ENCODE results near the gene NYAP2. TPM values are rescaled to one million over a fixed set of nuclear protein-coding genes. Genes with fewer than 3 reads are reported as not detected.

Gene NYAP2
- total RNA-seq, 2 donors from 2014 or later, result not detected

DNA sequence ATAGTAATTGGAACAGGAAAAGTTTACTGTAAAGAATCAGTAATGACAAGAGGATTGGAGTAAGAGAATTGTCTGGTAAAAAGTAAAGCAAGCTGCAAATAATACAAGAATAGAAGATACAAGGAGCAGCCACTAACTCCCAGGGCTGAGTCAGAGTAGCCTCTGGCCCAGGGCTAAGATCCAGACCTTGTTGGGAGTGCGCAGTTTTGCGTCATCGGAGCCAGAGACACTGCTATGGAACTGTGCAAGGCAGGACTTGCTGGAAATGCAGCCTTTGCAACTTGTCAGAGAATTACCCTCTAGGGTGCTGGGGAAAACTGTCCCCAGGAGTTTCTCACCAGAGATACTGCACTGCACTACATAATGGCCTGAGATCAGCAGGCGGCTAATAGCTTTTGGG lies 135.2 kb downstream of the NYAP2 start:
- no peak overlapping the region for H3K9ac ChIP-seq (ENCODE audit: extremely low read depth, low read length, poor library complexity, severe bottlenecking)
- H3K27ac Mint-ChIP-seq, result no peak overlapping the region
- H3K4me1 ChIP-seq (ENCODE audit: control insufficient read depth, insufficient read depth, low read length), result peaks cover 3% of the 10 kb centered on the region
- H3K36me3 ChIP-seq (ENCODE audit: control insufficient read depth, insufficient read depth, low read length), result no peaks in the 10 kb centered on the region
- H3K36me3 Mint-ChIP-seq (ENCODE audit: low read depth), result no peaks in the 10 kb centered on the region
- H3K27me3 Mint-ChIP-seq (ENCODE audit: insufficient read depth), result no peaks in the 10 kb centered on the region
- WGBS, 2 experiments (ENCODE audit: insufficient coverage in 1 of 2, insufficient read length in 1 of 2), result 96 to 100% methylated on average over 4 of the region's 4 CpGs
- H3K27me3 ChIP-seq (ENCODE audit: control insufficient read depth, insufficient read depth, low read length, poor library complexity, severe bottlenecking), result no peaks in the 10 kb centered on the region
- no peaks in the 10 kb centered on the region for H3K9me3 ChIP-seq (ENCODE audit: control insufficient read depth, low read length)
- DNase-seq, result no peak
- no peak overlapping the region for H3K4me3 Mint-ChIP-seq
- peaks cover 8% of the 10 kb centered on the region for H3K9me3 Mint-ChIP-seq
- no peaks in the 10 kb centered on the region for H3K4me1 Mint-ChIP-seq
- H3K4me3 ChIP-seq (ENCODE audit: low read length), result no peak overlapping the region
- TF ChIP-seq, protein P1, sequence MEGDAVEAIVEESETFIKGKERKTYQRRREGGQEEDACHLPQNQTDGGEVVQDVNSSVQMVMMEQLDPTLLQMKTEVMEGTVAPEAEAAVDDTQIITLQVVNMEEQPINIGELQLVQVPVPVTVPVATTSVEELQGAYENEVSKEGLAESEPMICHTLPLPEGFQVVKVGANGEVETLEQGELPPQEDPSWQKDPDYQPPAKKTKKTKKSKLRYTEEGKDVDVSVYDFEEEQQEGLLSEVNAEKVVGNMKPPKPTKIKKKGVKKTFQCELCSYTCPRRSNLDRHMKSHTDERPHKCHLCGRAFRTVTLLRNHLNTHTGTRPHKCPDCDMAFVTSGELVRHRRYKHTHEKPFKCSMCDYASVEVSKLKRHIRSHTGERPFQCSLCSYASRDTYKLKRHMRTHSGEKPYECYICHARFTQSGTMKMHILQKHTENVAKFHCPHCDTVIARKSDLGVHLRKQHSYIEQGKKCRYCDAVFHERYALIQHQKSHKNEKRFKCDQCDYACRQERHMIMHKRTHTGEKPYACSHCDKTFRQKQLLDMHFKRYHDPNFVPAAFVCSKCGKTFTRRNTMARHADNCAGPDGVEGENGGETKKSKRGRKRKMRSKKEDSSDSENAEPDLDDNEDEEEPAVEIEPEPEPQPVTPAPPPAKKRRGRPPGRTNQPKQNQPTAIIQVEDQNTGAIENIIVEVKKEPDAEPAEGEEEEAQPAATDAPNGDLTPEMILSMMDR (conservative IDR thresholded peaks at IDR 0.05), result no peak
- H3K27ac ChIP-seq (ENCODE audit: low read depth, low read length), result no peak overlapping the region

DNA sequence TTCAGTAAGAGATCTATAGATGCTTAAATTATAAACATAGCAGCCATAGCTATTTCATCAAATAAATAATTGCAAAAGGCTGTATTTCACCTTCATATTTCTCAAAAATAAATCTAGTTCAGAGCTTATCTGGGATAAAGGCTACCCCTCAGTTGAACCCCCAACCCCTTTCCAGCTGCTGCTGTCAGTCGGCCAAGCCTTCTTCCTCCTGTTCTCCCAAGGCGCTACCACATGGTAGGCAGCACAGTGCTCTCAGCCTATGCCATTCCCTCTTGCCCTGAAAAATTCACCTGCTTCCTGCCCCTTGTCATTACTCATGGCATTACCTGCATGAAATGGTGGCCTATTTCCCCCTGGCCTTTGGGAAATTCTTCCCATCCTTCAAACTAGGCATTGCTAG lies 136.5 kb downstream of the NYAP2 start:
- peaks cover 8% of the 10 kb centered on the region for H3K9me3 Mint-ChIP-seq
- H3K4me1 Mint-ChIP-seq, result no peaks in the 10 kb centered on the region
- H3K27ac Mint-ChIP-seq, result no peak overlapping the region
- H3K9me3 ChIP-seq (ENCODE audit: control insufficient read depth, low read length), result no peaks in the 10 kb centered on the region
- 88 to 100% methylated on average over 1 to 2 of the region's 2 CpGs for WGBS, 2 experiments (ENCODE audit: insufficient coverage in 1 of 2, insufficient read length in 1 of 2)
- no peak overlapping the region for H3K9ac ChIP-seq (ENCODE audit: extremely low read depth, low read length, poor library complexity, severe bottlenecking)
- DNase-seq, result no peak
- H3K27me3 ChIP-seq (ENCODE audit: control insufficient read depth, insufficient read depth, low read length, poor library complexity, severe bottlenecking), result no peaks in the 10 kb centered on the region
- H3K27me3 Mint-ChIP-seq (ENCODE audit: insufficient read depth), result no peaks in the 10 kb centered on the region
- H3K36me3 ChIP-seq (ENCODE audit: control insufficient read depth, insufficient read depth, low read length), result no peaks in the 10 kb centered on the region
- no peak overlapping the region for H3K27ac ChIP-seq (ENCODE audit: low read depth, low read length)
- no peaks in the 10 kb centered on the region for H3K36me3 Mint-ChIP-seq (ENCODE audit: low read depth)
- peaks cover 3% of the 10 kb centered on the region for H3K4me1 ChIP-seq (ENCODE audit: control insufficient read depth, insufficient read depth, low read length)
- H3K4me3 ChIP-seq (ENCODE audit: low read length), result no peak overlapping the region
- H3K4me3 Mint-ChIP-seq, result no peak overlapping the region
- TF ChIP-seq, protein P1 (conservative IDR thresholded peaks at IDR 0.05), result no peak

DNA sequence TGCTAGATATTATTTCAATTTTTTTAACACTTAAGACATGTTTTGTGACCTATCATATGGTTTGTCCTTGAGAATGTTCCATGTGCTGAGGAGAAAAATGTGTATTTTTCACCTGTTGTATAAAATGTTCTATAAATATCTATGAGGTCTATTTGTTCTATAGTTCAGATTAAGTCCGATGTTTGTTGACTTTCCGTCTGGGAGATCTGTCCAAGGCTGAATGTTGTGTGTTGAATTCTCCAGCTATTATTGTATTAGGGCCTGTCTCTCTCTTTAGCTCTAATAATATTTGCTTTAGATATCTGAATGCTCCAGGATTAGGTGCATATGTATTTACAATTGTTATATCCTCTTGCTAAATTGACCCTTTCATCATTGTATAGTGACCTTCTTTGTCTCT lies 144.1 kb downstream of the NYAP2 start:
- H3K4me1 Mint-ChIP-seq, result no peaks in the 10 kb centered on the region
- H3K4me1 ChIP-seq (ENCODE audit: control insufficient read depth, insufficient read depth, low read length), result no peaks in the 10 kb centered on the region
- DNase-seq, result no peak
- H3K36me3 ChIP-seq (ENCODE audit: control insufficient read depth, insufficient read depth, low read length), result no peaks in the 10 kb centered on the region
- no peak overlapping the region for H3K4me3 Mint-ChIP-seq
- H3K27ac Mint-ChIP-seq, result no peak overlapping the region
- H3K4me3 ChIP-seq (ENCODE audit: low read length), result no peak overlapping the region
- no peak overlapping the region for H3K9ac ChIP-seq (ENCODE audit: extremely low read depth, low read length, poor library complexity, severe bottlenecking)
- peaks cover 2% of the 10 kb centered on the region for H3K9me3 Mint-ChIP-seq
- H3K27ac ChIP-seq (ENCODE audit: low read depth, low read length), result no peak overlapping the region
- TF ChIP-seq, protein P1 (conservative IDR thresholded peaks at IDR 0.05), result no peak
- H3K9me3 ChIP-seq (ENCODE audit: control insufficient read depth, low read length), result no peaks in the 10 kb centered on the region
- 82 to 100% methylated on average over 2 of the region's 2 CpGs for WGBS, 2 experiments (ENCODE audit: insufficient coverage in 1 of 2, insufficient read length in 1 of 2)
- no peaks in the 10 kb centered on the region for H3K36me3 Mint-ChIP-seq (ENCODE audit: low read depth)
- H3K27me3 Mint-ChIP-seq (ENCODE audit: insufficient read depth), result no peaks in the 10 kb centered on the region
- no peaks in the 10 kb centered on the region for H3K27me3 ChIP-seq (ENCODE audit: control insufficient read depth, insufficient read depth, low read length, poor library complexity, severe bottlenecking)

All from endodermal cell (in vitro differentiated cells).